C4-2B (cell line): Measurements from ENCODE around the gene ARID3C.
A peak's percentile ranks its signal among the peaks of the same experiment; 100 is the strongest.

ENCODE experiments used
- H3K27ac ChIP-seq: fragments of 450-650 bp; 2 replicates; pipeline ENCODE4 v1.5.1; 2017
- CTCF ChIP-seq: fragments of 450-650 bp; conservative IDR thresholded peaks from 2 replicates; pipeline ENCODE4 v1.5.1; 2017; ENCODE audit warnings: mild to moderate bottlenecking
- ZFX ChIP-seq: fragments of 450-650 bp; IDR thresholded peaks from 2 replicates; pipeline ENCODE4 v1.6.1; 2017

Gene ARID3C

GRCh38 chr9:34665381-34666250 is 36.8 kb upstream of the ARID3C start:
- H3K27ac ChIP-seq, result peak overlapping the region; percentile 78
- no peak for TF ChIP-seq CTCF
- TF ChIP-seq ZFX, result no peak

- H3K27ac ChIP-seq, result peak overlapping the region; percentile 78
- TF ChIP-seq CTCF, result no peak
- TF ChIP-seq ZFX, result no peak
Measured at GRCh38 chr9:34665067-34665380, 36.2 kb upstream of the ARID3C start.

- peak overlapping the region; percentile 78 for H3K27ac ChIP-seq
Measured at GRCh38 chr9:34664281-34665066, 35.6 kb upstream of the ARID3C start.

GRCh38 chr9:34663303-34663605 is 34.4 kb upstream of the ARID3C start:
- H3K27ac ChIP-seq, result no peak overlapping the region
- TF ChIP-seq ZFX, result no peak
- no peak for TF ChIP-seq CTCF

More at GRCh38 chr9:34664281-34665066, 35.6 kb upstream of the ARID3C start:
- TF ChIP-seq ZFX, result no peak
- TF ChIP-seq CTCF, result peak; percentile 92

- TF ChIP-seq ZFX, result no peak
- no peak for TF ChIP-seq CTCF
- H3K27ac ChIP-seq, result no peak within 1 kb of the TSS
Measured at GRCh38 chr9:34662526-34663302, 33.8 kb upstream of the ARID3C start, which contains the start of gene CCL27. Gene CCL27, minus strand, starts transcription at chr9:34662657. Its CDS starts 24 bp downstream, at chr9:34662633.

- TF ChIP-seq ZFX (no peak), CTCF (no peak)
- H3K27ac ChIP-seq, result no peak overlapping the region
Measured at GRCh38 chr9:34659592-34660253, 30.9 kb upstream of the ARID3C start.
